NCI-H345 treated with DMSO at 0.1 percent for 48 hours (cell line): ENCODE measurements around the gene ABCD1.
A peak's percentile ranks its signal among the peaks of the same experiment; 100 is the strongest.

ENCODE experiments used
- DNase-seq: peaks from one replicate; lab custom pipeline; 2025; ENCODE audit not compliant: unreplicated experiment; lab: John Stamatoyannopoulos, UW

The ABCD1 gene

GRCh38 chrX:153772316-153773217 is 47.9 kb downstream of the ABCD1 start:
- DNase-seq = no peak

- no peak for DNase-seq
These were observed 48.6 kb downstream of the ABCD1 start for GRCh38 chrX:153773218-153773611.

- no peak for DNase-seq
These were observed 49.3 kb downstream of the ABCD1 start for GRCh38 chrX:153773741-153774575.

GRCh38 chrX:153774576-153775292 is 50.1 kb downstream of the ABCD1 start:
- DNase-seq = no peak

- DNase-seq = no peak
These were observed 50.9 kb downstream of the ABCD1 start for GRCh38 chrX:153775293-153776119.

GRCh38 chrX:153776120-153776599 is 51.5 kb downstream of the ABCD1 start:
- no peak for DNase-seq

- no peak for DNase-seq
These were observed 52.0 kb downstream of the ABCD1 start for GRCh38 chrX:153776611-153777045.

- no peak for DNase-seq
These were observed 52.8 kb downstream of the ABCD1 start for GRCh38 chrX:153777261-153778090.

- no peak for DNase-seq
These were observed 53.5 kb downstream of the ABCD1 start for GRCh38 chrX:153778181-153778580.

GRCh38 chrX:153778684-153779101 is 54.0 kb downstream of the ABCD1 start:
- DNase-seq = peak; percentile 2

- DNase-seq = no peak
These were observed 55.4 kb downstream of the ABCD1 start for GRCh38 chrX:153779891-153780677.

- no peak for DNase-seq
These were observed 56.2 kb downstream of the ABCD1 start, which contains the start of gene SRPK3 for GRCh38 chrX:153780678-153781427. TSS of gene SRPK3 (plus strand) at chrX:153781041. CDS start at chrX:153781087, 46 bp downstream.

GRCh38 chrX:153781428-153782047 is 56.9 kb downstream of the ABCD1 start:
- no peak for DNase-seq

GRCh38 chrX:153782313-153782712 is 57.7 kb downstream of the ABCD1 start:
- peak; percentile 1 for DNase-seq

GRCh38 chrX:153782871-153783270 is 58.2 kb downstream of the ABCD1 start:
- DNase-seq = no peak

GRCh38 chrX:153783378-153784013 is 58.8 kb downstream of the ABCD1 start:
- DNase-seq = no peak
